ENCODE measurements around the gene PHACTR3.

- TF ChIP-seq POLR2A (IDR thresholded peaks at IDR 0.05): no peak
- TF ChIP-seq, protein P1, sequence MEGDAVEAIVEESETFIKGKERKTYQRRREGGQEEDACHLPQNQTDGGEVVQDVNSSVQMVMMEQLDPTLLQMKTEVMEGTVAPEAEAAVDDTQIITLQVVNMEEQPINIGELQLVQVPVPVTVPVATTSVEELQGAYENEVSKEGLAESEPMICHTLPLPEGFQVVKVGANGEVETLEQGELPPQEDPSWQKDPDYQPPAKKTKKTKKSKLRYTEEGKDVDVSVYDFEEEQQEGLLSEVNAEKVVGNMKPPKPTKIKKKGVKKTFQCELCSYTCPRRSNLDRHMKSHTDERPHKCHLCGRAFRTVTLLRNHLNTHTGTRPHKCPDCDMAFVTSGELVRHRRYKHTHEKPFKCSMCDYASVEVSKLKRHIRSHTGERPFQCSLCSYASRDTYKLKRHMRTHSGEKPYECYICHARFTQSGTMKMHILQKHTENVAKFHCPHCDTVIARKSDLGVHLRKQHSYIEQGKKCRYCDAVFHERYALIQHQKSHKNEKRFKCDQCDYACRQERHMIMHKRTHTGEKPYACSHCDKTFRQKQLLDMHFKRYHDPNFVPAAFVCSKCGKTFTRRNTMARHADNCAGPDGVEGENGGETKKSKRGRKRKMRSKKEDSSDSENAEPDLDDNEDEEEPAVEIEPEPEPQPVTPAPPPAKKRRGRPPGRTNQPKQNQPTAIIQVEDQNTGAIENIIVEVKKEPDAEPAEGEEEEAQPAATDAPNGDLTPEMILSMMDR (IDR thresholded peaks at IDR 0.05 in 8 of 11, conservative IDR thresholded peaks at IDR 0.05 in 3 of 11): no peak
Measured at GRCh38 chr20:59753836-59754235, 149.5 kb downstream of the PHACTR3 start.

Data from spleen (tissue), 7 donors.